GM19193 (cell line): ENCODE results near the gene EXOC3L4.

Source experiments
- POLR2A ChIP-seq: IDR thresholded peaks from 4 replicates; pipeline ENCODE4 v1.6.1; 2011; ENCODE audit not compliant: insufficient read depth, insufficient read length; ENCODE audit errors: extremely low read depth

The EXOC3L4 gene

DNA sequence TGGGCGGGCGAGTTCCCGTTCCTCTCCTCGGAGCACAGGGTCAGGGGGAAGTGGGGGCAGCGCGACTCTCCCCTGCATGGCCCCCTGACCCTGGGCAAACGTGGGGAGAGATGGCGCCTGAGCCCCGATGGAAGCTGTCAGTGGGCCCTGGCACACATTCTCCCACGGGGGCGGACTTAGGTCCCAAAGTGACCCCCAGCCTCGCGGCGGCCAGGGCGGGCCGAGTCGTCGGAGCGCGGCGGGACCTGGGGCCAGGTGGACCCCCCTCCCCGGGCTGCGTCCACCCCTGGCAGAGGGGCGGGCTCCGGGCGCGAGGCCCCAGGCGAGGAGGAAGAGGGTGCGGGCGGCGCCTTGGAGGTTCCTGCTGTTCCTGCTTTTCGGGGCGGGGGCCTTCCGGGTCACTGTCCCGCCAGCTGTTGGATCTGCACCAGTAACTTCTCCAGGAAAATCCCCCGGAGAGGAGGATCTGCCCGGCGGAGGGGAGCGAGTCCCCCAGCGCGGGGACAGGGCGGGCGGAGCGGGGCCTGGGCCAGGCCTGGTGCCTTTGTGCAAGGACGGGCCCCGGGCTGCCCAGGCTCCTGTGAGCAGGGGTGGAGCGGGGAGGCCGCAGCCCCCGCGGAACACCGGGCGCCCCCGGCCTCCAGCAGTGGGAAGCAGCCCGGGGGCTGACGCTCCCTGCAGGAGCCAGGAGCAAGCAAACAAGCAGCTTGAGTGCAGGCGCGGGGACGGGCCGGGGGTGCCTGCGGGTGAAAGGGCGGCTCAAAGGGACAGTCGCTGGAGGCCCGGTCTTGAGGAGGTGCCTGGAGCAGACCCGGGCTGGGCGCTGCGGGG is 44.0 kb downstream of the EXOC3L4 start:
- no peak for TF ChIP-seq POLR2A

DNA sequence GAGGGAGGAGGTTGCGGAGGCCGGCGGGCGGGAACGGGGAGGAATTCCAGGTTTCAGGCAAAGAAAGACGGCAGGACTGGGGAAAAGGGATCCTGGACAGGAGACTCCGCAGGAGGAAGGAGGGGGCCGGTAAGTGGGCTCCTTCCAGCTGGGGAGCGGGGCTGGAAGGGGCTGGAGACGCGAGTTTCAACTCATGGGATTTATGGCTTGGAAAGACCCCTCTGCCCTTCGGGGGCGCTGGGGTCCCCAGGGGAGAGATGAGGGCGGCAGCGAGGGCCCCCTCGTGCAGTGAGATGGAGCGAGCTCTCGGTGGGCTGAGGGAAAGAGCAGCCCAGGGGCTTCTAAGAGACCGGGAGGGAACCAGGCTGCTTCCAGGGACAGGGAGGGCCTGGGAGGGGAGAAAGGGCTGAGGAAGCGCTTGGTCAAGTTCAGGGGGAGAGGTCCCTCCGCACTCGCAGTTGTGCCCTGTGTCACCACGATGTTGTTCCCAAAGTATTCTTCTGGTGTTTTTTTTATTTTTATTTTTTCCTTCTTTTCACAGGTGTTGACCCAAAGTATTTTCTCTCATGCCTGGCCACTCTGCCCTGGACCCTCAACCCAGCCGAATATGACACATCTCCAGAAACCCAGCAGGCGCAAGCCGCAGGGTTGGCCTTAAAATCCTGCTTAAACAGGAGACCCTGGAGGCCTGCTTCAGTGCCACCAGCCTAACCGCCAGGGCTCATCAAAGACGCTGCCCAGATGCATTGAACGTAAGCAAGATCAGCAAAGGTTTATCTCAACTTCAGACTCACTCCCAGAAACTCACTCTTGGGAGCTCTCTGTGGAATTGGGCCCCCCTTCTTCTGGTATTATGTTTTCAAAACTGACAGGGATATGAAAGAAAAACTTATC is 44.9 kb downstream of the EXOC3L4 start:
- TF ChIP-seq POLR2A, result no peak

DNA sequence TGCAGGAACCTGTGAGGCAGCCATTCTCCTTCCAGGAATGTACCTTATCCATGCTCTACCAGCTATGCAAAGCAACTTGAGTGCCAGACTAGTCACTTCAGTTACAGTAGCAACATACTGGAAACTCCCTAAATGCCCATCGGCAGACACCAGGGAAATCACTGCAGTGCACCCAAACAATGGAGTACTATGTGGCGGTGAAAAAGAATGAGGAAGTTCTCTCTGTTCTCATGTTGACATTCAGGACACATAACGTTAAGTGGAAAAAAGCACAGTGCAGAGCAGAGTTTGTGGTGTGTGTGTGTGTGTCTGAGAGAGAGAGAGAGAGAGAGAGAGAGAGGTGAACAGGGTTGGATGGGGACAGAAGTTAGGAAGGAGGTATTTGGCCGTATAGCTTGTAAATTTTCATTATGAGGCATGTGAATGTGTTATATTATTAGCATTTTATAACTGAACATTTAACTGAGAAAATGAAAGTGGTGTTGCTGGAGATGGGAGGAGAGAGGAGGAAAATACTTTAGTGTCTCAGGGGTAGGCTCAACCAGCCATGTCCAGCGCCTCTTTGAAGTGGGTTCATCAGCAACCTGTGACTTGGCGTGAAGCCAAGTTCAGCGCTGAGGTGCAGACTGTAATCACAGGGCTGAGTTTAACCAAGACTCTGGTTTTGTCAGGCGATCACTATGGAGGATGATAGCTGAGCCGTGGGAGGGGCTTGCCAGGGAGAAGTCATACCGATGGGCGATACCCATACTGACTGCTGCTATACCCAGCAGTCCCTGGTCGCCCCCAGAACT is 46.0 kb downstream of the EXOC3L4 start:
- TF ChIP-seq POLR2A, result no peak

DNA sequence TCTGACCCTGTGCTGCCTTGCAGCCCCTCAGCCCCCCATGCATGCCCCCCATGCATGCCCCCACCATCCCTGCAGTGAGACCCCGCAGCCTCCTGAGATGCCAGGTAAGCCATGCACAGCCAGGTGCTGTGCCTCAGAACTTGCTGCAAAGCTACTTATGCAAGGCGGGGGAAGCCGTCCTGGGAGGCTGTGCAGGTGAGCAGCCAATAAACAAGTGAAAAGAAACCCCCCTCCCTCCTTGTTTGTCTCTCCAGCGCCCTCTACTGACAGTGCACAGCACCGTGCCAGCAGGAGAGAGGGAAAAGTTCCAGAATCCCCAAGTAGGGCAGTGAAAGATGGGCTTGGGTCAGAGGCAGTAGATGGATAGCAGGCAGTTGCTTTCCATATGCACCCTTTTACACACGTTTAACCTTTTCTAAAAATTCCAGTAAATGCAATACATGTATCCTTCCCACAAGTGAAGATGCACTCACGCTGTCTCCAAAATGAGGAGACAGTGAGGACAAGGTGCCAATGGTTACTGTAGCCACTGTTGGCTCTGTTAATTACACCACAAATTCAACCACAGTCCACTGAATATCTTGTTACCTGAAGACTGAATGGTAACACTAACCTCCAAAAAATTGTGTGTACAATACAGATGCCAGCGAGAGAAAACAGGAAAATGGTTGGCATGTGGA is 46.7 kb downstream of the EXOC3L4 start:
- no peak for TF ChIP-seq POLR2A

DNA sequence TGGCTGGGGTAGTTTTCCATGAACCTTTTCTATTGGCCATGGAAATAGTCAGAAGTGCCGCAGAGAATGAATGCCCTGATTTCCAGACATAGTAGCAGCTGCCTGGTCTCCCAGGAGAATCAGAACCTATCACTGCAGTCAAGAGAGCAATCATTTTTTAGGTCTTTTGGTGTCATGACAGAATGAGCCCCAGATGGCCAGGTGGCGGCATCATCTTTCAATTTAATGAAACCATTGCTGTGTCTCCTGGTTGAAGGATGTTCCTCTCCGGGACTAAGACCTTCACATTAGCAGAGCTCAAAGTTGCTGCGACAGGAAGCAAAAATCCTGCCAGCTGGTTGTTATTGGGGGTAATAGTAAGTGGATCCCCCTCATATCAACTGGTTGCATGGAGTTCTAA is 47.5 kb downstream of the EXOC3L4 start:
- no peak for TF ChIP-seq POLR2A

DNA sequence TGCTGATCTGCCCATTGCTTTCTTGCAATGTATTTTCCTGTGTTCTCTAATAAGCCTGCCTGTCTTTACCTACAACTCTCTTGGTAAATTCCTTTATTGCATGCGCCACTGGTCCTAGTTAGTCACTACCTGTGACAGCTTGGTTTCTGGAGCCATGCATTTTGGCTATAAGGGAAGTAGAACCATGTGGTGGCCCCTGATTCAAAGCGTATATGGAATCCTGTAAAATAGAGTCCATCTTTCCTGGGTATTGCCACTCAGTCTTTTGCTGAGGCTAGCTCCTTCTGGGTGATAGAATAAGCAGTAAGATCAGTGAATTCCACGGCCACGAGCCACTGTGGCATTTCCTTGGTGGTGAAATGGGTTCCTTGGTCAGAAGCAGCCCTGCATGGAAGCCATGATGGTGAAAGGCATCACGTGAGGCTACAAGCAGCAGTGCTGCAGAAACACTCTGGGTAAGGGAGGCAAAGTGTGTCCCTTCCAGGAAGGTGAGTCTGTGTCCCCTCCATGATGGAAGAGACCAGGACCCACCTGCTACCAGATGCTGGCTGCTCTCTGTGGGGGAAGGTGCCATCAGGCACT is 48.3 kb downstream of the EXOC3L4 start:
- no peak for TF ChIP-seq POLR2A

DNA sequence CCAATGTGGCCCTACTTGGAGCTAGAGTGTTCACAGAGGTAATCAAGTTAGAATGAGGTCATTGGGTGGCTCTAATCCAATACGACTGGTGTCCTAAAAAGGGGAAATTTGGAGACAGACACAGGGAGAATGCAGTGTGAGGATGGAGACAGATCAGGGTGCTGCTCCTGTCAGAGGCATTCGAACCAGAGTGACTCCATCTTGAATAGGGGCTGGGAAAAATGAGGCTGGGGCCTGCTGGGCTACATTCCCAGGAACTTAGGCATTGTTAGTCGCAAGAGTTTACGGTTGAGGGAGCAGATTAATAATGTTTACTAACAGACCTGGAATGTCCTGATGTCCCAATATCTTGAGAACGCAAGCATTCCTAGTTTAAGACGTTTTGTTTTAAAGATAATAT is 49.0 kb downstream of the EXOC3L4 start:
- TF ChIP-seq POLR2A, result no peak

DNA sequence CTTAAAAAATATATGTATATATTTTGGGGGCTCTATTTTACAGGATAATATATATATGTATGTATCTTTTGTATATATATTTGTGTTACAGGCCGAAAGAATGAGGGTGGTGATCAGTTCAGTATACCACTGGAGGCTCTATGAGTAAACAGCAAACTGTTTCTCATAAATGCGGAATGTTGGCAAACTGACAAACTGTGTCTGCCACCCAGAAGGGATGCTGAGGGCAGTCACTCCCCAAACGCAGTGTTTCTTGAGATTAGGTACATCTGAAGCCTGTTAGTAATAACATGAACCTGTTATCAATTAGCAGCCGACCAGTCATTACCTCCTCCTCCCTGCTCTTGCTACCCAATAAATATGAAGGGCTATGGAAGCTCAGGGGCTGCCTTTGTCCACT is 49.6 kb downstream of the EXOC3L4 start:
- no peak for TF ChIP-seq POLR2A

DNA sequence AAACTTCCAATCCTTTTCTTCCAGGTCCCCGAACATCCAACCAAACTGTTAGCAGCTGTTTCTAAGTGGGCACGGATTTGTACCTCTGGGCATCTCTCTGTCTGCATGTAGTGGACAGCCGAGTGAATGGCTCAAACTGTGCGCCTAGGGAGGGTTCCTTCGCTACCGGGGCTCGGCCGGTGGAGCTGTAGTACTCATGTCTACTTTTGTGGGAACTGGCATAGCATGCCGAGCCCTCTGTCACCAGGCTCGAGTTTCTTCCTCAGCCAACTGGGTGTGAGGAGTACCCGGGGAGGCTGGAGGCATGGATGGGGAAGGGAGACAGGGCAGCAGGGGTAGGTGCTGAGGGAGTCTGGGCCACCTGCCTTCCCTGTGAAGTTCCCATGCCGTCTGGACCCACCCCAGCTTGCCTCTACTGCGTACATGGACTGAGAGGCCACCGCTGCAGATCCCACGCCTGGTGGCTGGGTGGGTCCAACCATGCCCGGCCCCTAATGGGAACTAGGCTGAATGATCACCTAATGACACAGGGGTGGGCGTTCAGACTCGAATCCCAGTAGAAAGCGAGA is 51.7 kb downstream of the EXOC3L4 start:
- TF ChIP-seq POLR2A, result no peak

DNA sequence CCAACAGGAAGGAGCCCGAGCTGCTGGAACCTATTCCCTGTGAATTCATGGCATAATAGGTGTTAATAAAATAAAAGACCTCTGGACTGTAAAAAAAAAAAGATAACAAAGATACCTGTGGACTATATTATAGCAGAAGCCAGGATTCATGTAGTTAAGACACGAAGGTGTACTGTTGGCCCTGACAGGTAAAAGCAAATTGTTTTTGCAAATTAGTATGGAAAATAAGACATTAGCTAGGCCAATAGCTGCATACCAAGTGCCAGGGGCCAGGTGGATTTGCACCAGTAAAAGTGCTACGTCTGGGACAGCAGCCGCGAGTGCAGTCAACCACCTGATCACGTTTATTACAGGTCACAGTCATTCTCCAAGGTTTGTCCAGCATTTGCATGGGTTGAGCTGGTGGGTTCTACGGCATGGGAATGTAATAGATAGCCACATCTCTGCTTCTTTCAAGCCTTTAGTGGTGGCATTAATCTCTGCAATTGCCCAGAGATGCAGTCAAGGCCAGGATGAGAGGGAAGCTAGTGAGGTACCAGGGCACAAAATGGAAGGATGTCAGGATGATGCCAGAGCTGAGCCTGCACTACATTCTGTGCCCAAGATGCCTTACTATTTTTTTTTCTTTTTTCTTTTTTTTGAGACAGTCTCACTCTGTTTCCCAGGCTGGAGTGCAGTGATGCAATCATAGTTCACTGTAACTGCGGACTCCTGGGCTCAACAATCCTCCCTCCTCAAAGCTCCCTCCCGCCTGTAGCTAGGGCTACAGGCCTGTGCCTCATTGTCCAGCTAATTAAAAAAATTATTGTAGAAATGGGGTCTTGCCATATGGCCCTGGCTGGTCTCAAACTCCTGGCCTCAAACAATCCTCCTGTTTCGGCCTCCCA is 55.1 kb downstream of the EXOC3L4 start:
- TF ChIP-seq POLR2A, result no peak

DNA sequence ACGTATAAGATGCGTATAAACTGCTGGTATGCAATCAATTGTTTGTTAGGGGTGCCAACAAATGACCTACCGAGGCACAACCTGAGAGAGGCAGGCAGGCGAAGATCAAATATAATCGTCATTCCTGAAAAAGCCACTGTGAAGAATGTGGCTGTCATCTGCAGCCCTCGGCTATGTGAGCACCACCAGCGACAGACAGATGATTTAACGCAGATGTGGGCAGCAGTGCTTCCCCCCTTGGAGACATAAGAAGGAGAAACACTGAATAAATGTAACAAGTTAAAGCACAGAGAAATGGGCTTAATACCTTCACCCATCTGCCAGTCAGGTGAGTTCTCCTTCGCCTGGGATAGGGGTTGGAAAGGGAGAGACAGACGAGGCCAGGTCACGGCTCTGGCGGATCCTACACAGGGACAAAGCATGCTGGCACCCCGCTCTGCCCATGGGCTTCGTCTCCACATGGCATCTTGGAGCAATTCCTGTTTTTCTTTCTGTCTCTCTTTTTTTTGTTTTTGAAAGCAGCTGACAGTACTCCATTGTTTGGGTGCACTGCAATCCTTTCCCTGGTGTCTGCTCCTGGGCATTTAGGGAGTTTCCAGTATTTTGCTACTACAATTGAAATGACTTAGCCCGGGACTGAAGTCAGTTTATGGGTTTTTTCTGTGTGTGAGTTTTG is 56.9 kb downstream of the EXOC3L4 start:
- no peak for TF ChIP-seq POLR2A

DNA sequence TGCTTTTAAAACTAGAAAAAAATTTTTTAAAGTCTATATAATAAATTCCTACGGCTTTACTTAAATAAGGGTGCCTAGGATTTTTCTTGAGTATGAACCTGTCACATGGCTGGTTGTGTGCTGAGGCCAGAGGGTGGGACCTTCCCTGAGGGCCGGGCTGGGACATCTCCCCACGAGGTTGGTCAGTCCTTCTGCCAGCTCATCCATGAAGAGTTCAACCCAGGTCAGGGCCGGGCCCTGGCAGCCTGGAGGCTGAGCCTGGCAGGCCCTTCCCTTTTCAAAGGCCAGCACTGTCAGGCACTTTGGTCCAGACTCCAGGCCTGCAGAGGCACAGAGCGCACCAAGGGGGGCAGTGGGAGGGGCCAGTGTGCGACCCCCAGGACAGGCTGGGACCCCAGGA is 60.5 kb downstream of the EXOC3L4 start:
- TF ChIP-seq POLR2A, result no peak
